Measurements from ENCODE around the gene WFIKKN1.

The WFIKKN1 gene

DNA sequence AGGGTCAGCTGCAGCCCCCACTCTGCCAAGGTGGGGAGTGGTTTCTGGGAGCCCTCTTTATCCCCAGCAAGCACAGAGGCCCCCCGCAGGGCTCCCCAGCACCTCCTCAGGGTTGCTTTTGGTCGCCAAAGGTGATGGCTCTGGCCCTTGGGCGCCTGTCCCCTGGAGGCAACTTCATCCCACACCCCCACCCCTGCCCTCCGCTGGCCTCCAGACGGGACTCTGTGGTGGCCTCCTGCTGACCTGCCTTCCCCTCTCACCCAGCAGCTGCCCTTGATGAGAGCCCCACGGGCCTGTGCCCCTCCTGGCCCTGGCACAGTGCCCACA is 29.3 kb downstream of the WFIKKN1 start:
- no peaks in the 10 kb centered on the region for H4K20me1 ChIP-seq (ENCODE audit: insufficient read depth, low read length)
- H3K27me3 ChIP-seq (ENCODE audit: low read depth, low read length): no peaks in the 10 kb centered on the region
- no peaks in the 10 kb centered on the region for H3K79me2 ChIP-seq (ENCODE audit: low read length)
- no peak overlapping the region for H3K4me2 ChIP-seq (ENCODE audit: low read length)
- H3K9me3 ChIP-seq (ENCODE audit: insufficient read depth, low read length): no peaks in the 10 kb centered on the region
- peaks cover 4% of the 10 kb centered on the region for H3K36me3 ChIP-seq (replicated peaks; ENCODE audit: low read depth, low read length)
- no peak overlapping the region for H3K9ac ChIP-seq (ENCODE audit: low read length)
- H3K27ac ChIP-seq (ENCODE audit: low read length): no peak overlapping the region
- no peak overlapping the region for H2AFZ ChIP-seq (ENCODE audit: low read depth, low read length)
- H3K4me1 ChIP-seq (ENCODE audit: low read length): peaks cover 3% of the 10 kb centered on the region; the same call in 1 of the 2 replicates
- TF ChIP-seq, protein P1, sequence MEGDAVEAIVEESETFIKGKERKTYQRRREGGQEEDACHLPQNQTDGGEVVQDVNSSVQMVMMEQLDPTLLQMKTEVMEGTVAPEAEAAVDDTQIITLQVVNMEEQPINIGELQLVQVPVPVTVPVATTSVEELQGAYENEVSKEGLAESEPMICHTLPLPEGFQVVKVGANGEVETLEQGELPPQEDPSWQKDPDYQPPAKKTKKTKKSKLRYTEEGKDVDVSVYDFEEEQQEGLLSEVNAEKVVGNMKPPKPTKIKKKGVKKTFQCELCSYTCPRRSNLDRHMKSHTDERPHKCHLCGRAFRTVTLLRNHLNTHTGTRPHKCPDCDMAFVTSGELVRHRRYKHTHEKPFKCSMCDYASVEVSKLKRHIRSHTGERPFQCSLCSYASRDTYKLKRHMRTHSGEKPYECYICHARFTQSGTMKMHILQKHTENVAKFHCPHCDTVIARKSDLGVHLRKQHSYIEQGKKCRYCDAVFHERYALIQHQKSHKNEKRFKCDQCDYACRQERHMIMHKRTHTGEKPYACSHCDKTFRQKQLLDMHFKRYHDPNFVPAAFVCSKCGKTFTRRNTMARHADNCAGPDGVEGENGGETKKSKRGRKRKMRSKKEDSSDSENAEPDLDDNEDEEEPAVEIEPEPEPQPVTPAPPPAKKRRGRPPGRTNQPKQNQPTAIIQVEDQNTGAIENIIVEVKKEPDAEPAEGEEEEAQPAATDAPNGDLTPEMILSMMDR (IDR thresholded peaks at IDR 0.05; ENCODE audit: low read depth, low read length): no peak
- TF ChIP-seq EZH2phosphoT487 (IDR thresholded peaks at IDR 0.05; ENCODE audit: low read depth): no peak
- H3K4me3 ChIP-seq (ENCODE audit: low read length): no peak overlapping the region

DNA sequence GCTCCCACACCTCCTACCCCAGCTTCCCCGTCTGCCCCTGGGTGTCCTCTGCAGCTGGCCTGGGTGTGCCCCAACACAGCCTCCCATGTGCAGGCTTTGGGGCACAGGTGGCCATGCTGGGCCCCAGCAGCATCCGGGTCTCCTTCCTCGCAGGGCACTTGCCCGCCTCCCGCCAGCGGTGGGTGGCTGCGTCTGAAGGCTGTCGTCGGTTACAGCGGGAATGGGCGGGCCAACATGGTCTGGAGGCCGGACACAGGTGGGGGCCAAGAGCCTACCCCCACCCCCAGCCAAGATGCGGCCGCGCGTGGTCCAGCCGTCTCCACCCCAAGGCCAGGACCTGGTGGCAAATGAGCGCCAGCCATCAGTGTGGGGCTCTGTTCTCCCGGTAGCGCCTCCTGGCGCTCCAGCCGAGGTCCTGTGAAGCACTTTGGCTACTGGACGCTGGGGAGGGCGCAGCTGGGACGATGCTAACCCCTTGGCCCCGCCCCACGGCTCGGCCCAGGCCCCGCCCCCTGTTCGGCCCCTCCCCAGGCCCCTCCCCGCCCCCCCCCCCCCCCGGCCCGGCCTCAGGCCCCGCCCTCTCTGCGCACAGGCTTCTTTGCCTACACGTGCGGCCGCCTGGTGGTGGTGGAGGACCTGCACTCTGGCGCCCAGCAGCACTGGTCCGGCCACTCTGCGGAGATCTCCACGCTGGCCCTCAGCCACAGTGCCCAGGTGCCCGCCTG is 29.8 kb downstream of the WFIKKN1 start:
- Histone ChIP-seq H3K79me2 (ENCODE audit: low read length) (no peaks in the 10 kb centered on the region), H3K27ac (ENCODE audit: low read length) (no peak overlapping the region), H4K20me1 (ENCODE audit: insufficient read depth, low read length) (no peaks in the 10 kb centered on the region), H3K4me3 (ENCODE audit: low read length) (no peak overlapping the region), H2AFZ (ENCODE audit: low read depth, low read length) (no peak overlapping the region), H3K9ac (ENCODE audit: low read length) (no peak overlapping the region), H3K4me2 (ENCODE audit: low read length) (0 out of 2 replicates have a peak overlapping the region, but pooled peaks have one; percentile 12), H3K4me1 (ENCODE audit: low read length) (peaks cover 3% of the 10 kb centered on the region; the same call in 1 of the 2 replicates), H3K27me3 (ENCODE audit: low read depth, low read length) (no peaks in the 10 kb centered on the region), H3K9me3 (ENCODE audit: insufficient read depth, low read length) (no peaks in the 10 kb centered on the region), H3K36me3 (replicated peaks; ENCODE audit: low read depth, low read length) (peaks cover 4% of the 10 kb centered on the region)
- TF ChIP-seq, protein P1 (IDR thresholded peaks at IDR 0.05; ENCODE audit: low read depth, low read length): peak; percentile 25
- TF ChIP-seq EZH2phosphoT487 (IDR thresholded peaks at IDR 0.05; ENCODE audit: low read depth): no peak

DNA sequence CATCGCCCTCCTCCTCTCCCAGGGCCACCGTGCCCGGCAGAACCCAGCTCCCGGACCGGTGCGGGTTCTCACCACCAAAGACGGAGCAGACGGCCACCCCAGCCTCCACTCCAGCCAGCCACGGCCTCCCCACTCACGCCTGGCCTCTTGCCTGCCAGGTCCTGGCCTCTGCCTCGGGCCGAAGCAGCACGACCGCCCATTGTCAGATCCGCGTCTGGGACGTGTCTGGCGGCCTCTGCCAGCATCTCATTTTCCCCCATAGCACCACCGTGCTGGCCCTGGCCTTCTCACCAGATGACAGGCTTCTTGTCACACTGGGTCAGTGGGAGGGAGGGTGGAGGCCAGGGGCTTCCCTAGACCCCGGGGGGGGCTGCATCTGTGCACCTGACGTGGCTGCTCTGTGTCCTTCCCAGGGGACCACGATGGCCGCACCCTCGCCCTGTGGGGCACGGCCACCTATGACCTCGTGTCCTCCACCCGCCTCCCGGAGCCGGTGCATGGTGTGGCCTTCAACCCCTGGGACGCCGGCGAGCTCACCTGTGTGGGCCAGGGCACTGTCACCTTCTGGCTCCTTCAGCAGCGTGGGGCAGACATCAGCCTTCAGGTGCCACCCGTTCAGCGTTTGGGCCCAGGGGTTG is 30.5 kb downstream of the WFIKKN1 start:
- Histone ChIP-seq H3K79me2 (ENCODE audit: low read length) (no peaks in the 10 kb centered on the region), H4K20me1 (ENCODE audit: insufficient read depth, low read length) (no peaks in the 10 kb centered on the region), H3K4me3 (ENCODE audit: low read length) (no peak overlapping the region), H3K27me3 (ENCODE audit: low read depth, low read length) (no peaks in the 10 kb centered on the region), H3K4me2 (ENCODE audit: low read length) (0 out of 2 replicates have a peak overlapping the region, but pooled peaks have one; percentile 12), H3K36me3 (replicated peaks; ENCODE audit: low read depth, low read length) (peaks cover 4% of the 10 kb centered on the region), H3K9ac (ENCODE audit: low read length) (no peak overlapping the region), H3K4me1 (ENCODE audit: low read length) (peaks cover 3% of the 10 kb centered on the region; the same call in 1 of the 2 replicates), H2AFZ (ENCODE audit: low read depth, low read length) (no peak overlapping the region), H3K9me3 (ENCODE audit: insufficient read depth, low read length) (no peaks in the 10 kb centered on the region), H3K27ac (ENCODE audit: low read length) (no peak overlapping the region)
- TF ChIP-seq, protein P1 (IDR thresholded peaks at IDR 0.05; ENCODE audit: low read depth, low read length): no peak; the same call in 1 of the 2 replicates
- TF ChIP-seq EZH2phosphoT487 (IDR thresholded peaks at IDR 0.05; ENCODE audit: low read depth): no peak

DNA sequence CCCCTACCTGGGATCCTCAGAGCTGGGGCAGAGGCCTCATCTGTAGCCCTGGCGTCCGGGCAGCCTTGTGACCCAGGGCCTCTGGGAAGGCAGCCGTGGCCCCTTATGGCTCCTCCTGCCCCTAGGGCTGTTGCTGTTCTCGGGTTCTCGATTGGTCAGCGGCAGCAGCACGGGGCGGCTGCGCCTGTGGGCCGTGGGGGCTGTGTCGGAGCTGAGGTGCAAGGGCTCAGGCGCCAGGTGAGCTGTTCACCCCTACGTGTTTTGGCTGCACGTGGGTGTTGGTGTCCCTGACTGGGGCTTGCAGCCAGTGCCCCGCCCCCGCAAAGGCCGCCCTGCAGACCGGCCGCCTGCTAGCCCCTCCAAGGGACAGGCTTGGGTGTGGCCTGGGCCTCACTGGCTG is 31.3 kb downstream of the WFIKKN1 start:
- Histone ChIP-seq H3K9me3 (ENCODE audit: insufficient read depth, low read length) (no peaks in the 10 kb centered on the region), H3K4me2 (ENCODE audit: low read length) (no peak overlapping the region), H3K36me3 (replicated peaks; ENCODE audit: low read depth, low read length) (peaks cover 4% of the 10 kb centered on the region), H3K79me2 (ENCODE audit: low read length) (no peaks in the 10 kb centered on the region), H2AFZ (ENCODE audit: low read depth, low read length) (no peak overlapping the region), H4K20me1 (ENCODE audit: insufficient read depth, low read length) (no peaks in the 10 kb centered on the region), H3K27me3 (ENCODE audit: low read depth, low read length) (no peaks in the 10 kb centered on the region), H3K27ac (ENCODE audit: low read length) (no peak overlapping the region), H3K9ac (ENCODE audit: low read length) (no peak overlapping the region), H3K4me3 (ENCODE audit: low read length) (no peak overlapping the region), H3K4me1 (ENCODE audit: low read length) (peaks cover 3% of the 10 kb centered on the region; the same call in 1 of the 2 replicates)
- TF ChIP-seq EZH2phosphoT487 (IDR thresholded peaks at IDR 0.05; ENCODE audit: low read depth): no peak
- TF ChIP-seq, protein P1 (IDR thresholded peaks at IDR 0.05; ENCODE audit: low read depth, low read length): no peak
